GM18951 (cell line): ENCODE measurements around the gene CSRP1.

ENCODE experiments used
- POLR2A ChIP-seq: IDR thresholded peaks from 4 replicates; pipeline ENCODE4 v1.6.1; 2011; ENCODE audit warnings: mild to moderate bottlenecking; ENCODE audit not compliant: insufficient read length, insufficient read depth; ENCODE audit errors: extremely low read depth
- in situ Hi-C: fragments of 300-500 bp; cut with MboI; formaldehyde crosslinking; loops from one replicate; pipeline ENCODE4 v1.12.0; 2022; ENCODE audit warnings: low sequenced_read_pairs, mixed read lengths, inconsistent platforms; ENCODE audit not compliant: unreplicated experiment

The CSRP1 gene

DNA sequence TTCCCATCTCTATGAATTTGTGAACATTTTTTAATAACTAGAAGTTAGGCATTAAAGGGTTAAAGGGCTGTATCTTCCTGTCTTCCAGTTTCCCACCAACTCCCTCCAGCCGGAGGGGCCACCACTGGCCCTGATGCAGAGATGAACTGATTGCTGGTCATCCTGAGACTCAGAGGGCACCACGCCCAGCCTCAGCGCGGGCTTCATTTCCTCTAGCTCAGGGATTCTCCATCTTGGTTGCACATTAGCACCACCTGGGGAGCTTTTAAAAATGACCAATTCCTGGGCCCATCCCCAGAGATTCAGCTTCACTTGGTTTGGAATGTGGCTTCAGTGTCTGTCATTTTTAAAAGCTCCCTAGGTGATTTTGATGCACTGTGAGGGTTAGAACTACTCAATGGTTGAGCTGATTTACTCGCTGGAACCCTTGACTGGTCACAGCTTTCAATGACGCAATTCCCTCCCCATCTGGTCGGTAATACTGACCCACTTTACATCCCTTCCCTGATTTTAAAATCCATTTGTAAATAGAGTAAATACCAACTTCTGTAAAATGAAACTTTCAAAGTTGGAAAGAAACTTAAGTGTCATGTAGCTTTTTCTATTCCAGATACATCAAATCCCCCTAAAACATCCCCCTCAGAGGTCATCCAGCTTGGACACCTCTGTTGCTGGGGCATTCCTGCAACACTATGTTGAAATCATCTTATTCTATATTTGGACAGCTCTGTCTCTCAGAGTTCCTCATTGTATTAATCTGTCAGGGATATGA, 37.1 kb upstream of the CSRP1 start:
- no peak for TF ChIP-seq POLR2A
- in situ Hi-C loops, result no loop called here

DNA sequence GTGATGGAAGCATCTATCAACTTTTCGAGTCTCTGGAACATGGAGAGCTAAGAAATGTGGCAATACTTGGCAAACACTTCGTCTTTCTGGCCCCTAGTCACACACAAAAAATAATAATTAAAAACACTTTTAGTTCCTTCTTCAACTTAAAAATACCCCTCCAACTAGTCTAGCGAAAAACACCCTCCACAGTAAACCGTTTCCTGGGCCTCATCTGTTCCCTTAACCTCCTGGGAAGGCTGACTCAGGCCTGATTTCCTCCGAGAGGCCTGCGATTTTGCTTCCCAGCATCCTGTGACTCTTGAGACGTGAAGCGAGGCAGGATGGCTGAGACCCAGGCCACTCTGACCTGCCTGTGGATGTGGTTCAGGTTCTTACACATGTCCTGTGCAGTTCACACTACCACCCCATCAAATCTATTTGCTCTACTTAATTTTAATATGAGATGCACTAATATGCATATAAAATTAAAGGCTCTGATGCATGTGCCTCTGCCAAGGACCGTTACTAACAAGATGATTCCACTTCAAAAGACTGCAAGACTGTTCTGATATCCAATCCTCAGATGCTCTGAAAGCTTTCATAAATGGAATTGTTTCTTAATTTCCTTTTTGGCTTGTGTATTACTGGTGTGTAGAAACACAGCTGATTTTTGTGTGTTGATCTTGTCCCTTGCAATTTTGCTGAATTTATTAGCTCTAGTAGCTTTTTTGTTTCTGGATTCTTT, 35.5 kb upstream of the CSRP1 start:
- no peak for TF ChIP-seq POLR2A
- in situ Hi-C loops, result no loop called here

DNA sequence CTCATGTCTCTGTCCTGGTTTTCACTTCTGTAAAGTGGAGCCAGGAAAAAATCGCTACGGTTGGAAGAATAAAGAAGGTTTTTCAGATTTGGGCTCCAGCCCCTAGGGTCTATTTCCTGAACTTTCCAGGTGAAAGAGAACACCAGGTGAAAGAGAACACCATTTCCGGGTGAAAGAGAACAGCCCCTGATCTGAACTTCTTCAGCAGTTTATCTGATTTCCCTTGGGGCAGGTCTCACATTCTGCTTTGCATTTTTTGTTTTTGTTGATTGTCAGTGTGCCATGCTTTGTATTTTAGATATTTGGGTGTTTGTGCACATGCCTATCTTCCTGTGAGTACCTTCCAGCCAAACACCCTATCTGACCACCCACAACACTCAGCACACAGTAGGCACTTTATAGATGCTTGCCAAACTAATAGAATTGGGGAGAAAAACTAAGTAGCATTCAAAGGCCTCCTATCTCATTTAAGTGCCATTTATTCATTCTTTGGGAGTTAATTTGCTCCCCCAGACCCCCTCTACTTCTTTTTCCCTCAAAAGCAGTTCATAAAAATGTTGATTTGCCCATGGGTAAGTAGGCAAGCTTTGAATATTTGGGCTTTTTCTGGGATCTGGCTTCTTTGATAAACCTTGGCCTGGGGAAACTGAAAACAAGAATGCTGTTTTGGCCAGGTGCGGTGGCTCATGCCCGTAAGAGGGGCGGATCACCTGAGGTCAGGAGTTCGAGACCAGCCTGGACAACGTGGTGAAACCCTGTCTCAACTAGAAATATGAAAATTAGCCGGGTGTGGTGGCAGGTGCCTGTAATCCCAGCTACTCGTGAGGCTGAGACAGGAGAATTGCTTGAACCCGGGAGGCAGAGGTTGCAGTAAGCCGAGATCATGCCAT, 34.2 kb upstream of the CSRP1 start:
- in situ Hi-C loops, result no loop called here
- TF ChIP-seq POLR2A, result no peak

DNA sequence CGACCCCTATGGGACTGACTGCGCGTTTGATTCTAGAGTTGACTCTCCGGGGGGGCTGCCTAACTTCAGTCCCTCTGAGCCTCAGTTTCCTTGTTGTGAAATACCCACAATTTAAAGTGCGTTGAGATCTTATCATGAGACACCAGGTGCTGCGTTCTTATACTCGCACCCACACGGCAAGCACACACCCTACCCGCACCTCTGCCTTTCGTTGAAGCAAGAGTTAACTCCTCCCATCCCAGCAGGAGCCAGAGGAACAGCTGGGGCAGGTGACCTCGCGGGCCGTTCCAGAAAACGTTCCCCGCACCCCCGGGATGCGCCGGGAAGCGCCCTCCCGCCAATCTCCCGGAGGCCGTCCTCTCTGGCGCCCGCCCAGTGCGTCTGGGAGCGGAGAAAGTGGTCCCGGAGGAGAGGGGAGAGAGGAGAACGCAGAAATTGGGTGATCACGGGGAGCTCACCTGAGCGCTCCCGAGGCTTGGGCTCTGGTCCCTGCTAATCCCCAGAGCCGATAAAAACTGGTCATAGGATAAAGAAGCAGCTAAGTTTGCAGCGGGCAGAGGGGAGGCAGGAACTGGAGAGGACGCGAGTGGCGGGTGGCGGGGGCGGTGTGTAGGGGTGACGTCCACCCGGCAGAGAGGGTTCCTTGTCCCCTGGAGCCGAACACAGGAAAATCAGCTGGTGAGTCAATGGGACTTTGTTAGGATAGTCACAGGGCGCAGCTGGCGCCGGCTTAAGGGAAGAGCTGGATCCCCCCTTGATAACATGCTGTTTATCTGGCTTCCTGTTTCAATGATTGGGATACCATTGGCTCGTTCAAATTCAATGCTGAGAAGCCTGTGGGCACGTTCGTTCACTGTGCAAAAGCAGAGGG, 32.9 kb upstream of the CSRP1 start:
- in situ Hi-C loops, result no loop called here
- no peak for TF ChIP-seq POLR2A

DNA sequence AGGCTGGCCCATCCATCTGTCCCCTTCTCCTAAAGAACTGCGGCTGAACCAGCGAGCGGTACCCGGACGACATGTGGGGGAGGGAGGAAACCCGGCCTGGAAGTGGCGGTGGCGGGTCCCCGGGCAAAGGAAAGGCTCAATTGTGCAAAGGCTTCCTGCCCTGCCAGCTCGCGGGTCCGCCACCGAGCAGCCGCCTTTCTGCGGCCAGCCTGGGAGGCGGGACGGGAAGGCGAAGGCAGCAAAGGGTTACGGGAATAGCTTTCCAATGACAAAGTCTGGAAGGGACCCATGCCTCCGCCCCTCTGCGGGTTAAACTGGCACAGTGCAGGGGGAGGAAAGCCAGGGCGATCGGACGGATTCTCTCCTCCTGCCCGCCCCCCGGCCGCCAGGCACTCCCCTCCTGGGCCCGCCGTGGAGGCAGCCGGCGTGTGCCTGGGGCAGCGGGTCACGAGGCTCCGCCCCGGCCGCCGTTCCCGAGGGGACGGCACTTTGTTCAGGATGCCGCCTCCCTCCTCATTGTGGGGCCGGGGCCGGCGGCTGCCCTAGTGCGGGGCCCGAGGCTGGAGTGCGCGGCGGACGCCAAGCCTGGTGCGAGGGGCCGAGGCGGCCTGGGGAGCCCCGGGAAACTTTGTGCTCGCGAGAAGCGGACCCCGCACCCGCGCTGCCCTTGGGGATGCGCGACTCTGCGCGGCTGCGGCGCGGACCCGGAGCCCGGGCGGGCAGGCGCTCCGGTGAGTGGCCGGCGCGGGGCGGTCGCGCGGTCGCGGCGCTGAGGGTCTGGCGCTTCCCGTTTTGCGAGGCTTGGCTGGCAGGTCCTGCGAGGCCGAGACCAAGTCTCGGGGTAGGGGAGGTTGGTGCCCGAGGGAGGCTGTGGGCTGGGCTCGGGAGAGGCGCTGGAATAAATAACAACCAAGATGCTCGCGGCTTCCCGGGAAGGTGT, 32.0 kb upstream of the CSRP1 start, which contains the start of gene NAV1:
TSS of gene NAV1 (plus strand) at position 516 of the 940 bp plus-strand sequence. CDS start 83,758 bp downstream, outside the sequence.
- no peak for TF ChIP-seq POLR2A

DNA sequence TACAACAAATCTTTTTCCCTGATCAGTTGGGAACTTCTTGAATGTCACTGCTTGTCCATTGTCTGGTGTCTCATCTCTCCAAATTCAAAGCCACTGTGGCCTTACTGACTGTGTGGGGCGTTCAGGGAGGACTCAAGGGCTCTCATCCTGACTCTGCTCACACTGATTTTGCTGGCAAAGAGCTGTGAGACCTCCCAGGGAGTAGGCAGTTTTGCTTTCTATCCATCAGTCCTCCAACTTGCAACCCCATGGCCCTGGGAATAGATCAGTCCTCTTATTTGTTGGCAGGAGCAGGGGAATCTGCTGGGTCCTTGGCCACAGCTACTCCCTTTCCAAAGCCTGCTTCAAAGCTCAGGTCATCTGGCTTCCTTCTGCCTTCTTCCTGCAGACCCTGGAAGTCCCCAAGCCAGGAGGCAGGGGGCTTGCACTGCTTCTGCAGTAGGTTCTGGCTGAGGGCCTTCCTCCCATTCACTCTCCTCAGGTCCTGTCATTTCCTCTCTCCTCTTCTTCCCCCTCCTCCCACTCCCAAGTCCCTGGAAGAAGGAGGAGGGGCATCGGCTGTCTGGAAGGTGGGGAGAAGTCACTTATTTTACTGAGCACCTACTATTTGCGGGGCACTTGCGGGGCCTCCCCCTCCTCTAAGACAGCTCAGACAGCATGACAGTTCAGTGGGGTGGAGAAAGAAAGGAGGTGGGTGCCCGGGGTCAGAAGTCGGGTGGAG, 31.1 kb upstream of the CSRP1 start:
- no peak for TF ChIP-seq POLR2A
- in situ Hi-C loops, result no loop called here

More for the DNA sequence above, 32.0 kb upstream of the CSRP1 start, which contains the start of gene NAV1:
- in situ Hi-C loops, result no loop called here

DNA sequence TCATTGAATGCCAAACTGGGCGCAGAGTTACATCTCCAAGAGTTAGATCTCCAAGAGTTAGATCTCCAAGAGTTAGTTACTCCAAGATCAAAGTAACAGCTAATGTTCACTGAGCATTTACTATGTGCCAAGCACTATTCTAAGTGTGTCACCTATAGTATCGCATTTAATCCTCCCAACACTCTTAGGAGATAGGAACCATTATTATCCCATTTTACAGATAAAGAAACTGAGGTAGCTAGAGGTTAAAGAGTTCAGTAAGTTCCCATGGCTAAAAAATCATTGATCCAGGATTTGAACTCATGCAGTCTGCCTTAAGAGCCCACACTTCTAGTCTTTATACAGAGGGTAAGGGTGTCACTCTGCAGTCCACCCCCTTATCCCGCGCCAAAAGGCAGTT, 30.5 kb upstream of the CSRP1 start:
- in situ Hi-C loops, result no loop called here

DNA sequence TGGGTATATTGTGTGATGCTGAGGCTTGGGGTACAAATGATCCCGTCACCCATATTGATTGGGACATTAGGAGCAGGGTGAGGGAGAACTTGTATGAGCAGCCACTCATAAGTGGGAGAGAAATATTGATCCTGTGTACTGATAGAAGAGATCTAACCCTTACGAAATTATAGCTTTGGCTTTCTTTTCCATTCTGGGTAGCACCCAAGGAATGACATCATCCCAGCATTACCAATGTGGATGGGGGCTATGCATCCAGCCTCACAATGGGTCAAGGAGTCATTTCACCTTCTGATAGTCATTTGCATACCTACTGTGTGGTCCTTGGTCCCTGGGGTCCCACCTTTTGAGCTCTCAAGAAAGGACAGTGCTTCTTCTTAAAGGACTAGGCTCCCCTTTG, 30.1 kb upstream of the CSRP1 start:
- in situ Hi-C loops, result no loop called here
- no peak for TF ChIP-seq POLR2A

More for the DNA sequence above, 30.5 kb upstream of the CSRP1 start:
- no peak for TF ChIP-seq POLR2A

DNA sequence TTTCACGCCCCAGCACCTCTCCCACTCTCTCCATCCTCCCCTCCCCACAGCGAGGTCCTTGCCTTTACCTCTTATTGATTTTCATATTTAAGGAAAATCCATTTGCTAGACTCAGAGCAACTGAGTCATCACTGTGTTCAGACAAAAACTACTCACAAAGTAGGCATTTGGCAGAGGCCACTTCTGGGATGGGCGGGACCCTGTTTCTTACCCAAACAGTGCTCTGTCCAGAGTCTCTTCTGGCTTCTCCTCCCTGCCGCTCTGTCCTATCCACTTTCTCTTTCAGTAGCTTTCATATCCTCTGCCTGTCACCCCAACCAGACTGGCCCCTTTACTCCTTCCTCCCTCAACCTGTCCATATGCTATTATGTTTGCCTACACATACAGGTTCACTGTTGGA, 29.6 kb upstream of the CSRP1 start:
- no peak for TF ChIP-seq POLR2A

DNA sequence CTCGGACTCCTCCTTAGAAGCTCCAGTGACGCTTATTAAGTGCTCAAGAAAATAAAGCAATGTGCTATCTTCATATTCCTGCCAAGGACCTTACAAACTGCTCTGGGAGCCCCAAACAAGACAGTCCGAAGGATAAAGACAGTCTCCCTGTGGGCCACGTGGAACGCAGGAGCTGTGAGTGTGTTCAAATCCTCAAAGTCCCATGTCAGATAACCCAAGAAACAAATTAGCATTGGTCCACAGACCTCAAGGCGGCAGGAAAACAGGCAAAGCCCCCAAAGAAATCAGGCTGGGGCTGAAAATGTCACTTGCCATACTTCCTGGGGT, 29.0 kb upstream of the CSRP1 start:
- in situ Hi-C loops, result no loop called here
- no peak for TF ChIP-seq POLR2A

More for the DNA sequence above, 29.6 kb upstream of the CSRP1 start:
- in situ Hi-C loops, result no loop called here
